A549 (cell line): Measurements from ENCODE around the gene WDR5B.

Source experiments
- BHLHE40 ChIP-seq: IDR thresholded peaks from 2 replicates; pipeline ENCODE4 v1.6.1; 2012; ENCODE audit warnings: low read depth, low read length, inconsistent platforms
- EP300 ChIP-seq, 2 experiments: fragments of >200 bp; sonication (Bioruptor Twin); formaldehyde crosslinking; IDR thresholded peaks; 2 replicates in 1 of 2; 3 replicates in 1 of 2; pipeline ENCODE4 v1.6.1; 2016 to 2017
- HOXA7 ChIP-seq: fragments of 250-450 bp; sonication (Bioruptor Pico); IDR thresholded peaks from 2 replicates; pipeline ENCODE4 v1.5.0; 2020; ENCODE audit warnings: mild to moderate bottlenecking, moderate library complexity
- HOXB5 ChIP-seq: fragments of 250-450 bp; sonication (Bioruptor Pico); IDR thresholded peaks from 2 replicates; pipeline ENCODE4 v1.5.0; 2020; ENCODE audit warnings: mild to moderate bottlenecking, moderate library complexity
- JUNB ChIP-seq: fragments of >200 bp; sonication (Bioruptor Twin); formaldehyde crosslinking; IDR thresholded peaks from 2 replicates; pipeline ENCODE4 v1.6.1; 2016
- POLR2A ChIP-seq: IDR thresholded peaks from 2 replicates; pipeline ENCODE4 v1.6.1; 2012; ENCODE audit warnings: mild to moderate bottlenecking, low read length
- RCOR1 ChIP-seq: fragments of 150-350 bp; IDR thresholded peaks from 2 replicates; pipeline ENCODE4 v1.6.1; 2014; ENCODE audit warnings: antibody characterized with exemption, low read length, low read depth
- ZFP36 ChIP-seq: fragments of 450-650 bp; IDR thresholded peaks from 2 replicates; pipeline ENCODE4 v1.6.1; 2014; ENCODE audit warnings: borderline replicate concordance; ENCODE audit not compliant: partially characterized antibody
- ZSCAN20 ChIP-seq: fragments of 250-450 bp; sonication (Bioruptor Pico); IDR thresholded peaks from 2 replicates; pipeline ENCODE4 v1.8.0; 2022; ENCODE audit warnings: mild to moderate bottlenecking, moderate library complexity
- TF ChIP-seq, protein P1 (sequence below): fragments of >200 bp; sonication (Bioruptor Twin); formaldehyde crosslinking; IDR thresholded peaks from 3 replicates; pipeline ENCODE4 v1.5.1; 2016
- TF ChIP-seq, protein P2 (sequence below): fragments of 200-600 bp; sonication (generic); IDR thresholded peaks from 2 replicates; pipeline ENCODE4 v1.6.1; 2016; ENCODE audit warnings: antibody characterized with exemption, mild to moderate bottlenecking, moderate library complexity
- TF ChIP-seq, protein P3 (sequence below): fragments of >200 bp; sonication (Bioruptor Twin); formaldehyde crosslinking; IDR thresholded peaks from 2 replicates; pipeline ENCODE4 v1.6.1; 2016

DNA sequence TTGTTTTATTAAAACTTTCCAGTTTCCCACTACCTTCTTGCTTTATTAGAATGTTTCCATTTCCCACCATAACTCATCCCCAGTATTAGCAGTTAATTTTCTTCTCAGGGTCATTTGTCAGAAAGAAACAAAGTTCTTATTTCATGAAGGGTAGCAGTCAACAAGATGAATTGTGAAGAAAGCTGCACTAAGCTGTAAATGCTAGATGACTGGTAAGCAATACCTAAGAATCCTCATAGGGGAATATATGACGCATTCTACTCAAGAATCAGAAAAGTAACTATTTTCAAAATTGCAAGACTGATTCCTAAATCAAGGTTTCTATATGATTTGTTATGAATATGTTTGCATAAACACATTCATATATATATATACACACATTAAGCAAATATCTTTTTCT is 48.8 kb upstream of the WDR5B start:
- no peak for TF ChIP-seq POLR2A
- TF ChIP-seq, protein P1, sequence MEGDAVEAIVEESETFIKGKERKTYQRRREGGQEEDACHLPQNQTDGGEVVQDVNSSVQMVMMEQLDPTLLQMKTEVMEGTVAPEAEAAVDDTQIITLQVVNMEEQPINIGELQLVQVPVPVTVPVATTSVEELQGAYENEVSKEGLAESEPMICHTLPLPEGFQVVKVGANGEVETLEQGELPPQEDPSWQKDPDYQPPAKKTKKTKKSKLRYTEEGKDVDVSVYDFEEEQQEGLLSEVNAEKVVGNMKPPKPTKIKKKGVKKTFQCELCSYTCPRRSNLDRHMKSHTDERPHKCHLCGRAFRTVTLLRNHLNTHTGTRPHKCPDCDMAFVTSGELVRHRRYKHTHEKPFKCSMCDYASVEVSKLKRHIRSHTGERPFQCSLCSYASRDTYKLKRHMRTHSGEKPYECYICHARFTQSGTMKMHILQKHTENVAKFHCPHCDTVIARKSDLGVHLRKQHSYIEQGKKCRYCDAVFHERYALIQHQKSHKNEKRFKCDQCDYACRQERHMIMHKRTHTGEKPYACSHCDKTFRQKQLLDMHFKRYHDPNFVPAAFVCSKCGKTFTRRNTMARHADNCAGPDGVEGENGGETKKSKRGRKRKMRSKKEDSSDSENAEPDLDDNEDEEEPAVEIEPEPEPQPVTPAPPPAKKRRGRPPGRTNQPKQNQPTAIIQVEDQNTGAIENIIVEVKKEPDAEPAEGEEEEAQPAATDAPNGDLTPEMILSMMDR: no peak
- no peak for TF ChIP-seq EP300 (IDR thresholded peaks at IDR 0.05)
- no peak for TF ChIP-seq ZFP36
- TF ChIP-seq HOXA7 (CRISPR knock-in tag): no peak
- TF ChIP-seq BHLHE40: no peak
- no peak for TF ChIP-seq HOXB5 (CRISPR knock-in tag)
- TF ChIP-seq, protein P2, sequence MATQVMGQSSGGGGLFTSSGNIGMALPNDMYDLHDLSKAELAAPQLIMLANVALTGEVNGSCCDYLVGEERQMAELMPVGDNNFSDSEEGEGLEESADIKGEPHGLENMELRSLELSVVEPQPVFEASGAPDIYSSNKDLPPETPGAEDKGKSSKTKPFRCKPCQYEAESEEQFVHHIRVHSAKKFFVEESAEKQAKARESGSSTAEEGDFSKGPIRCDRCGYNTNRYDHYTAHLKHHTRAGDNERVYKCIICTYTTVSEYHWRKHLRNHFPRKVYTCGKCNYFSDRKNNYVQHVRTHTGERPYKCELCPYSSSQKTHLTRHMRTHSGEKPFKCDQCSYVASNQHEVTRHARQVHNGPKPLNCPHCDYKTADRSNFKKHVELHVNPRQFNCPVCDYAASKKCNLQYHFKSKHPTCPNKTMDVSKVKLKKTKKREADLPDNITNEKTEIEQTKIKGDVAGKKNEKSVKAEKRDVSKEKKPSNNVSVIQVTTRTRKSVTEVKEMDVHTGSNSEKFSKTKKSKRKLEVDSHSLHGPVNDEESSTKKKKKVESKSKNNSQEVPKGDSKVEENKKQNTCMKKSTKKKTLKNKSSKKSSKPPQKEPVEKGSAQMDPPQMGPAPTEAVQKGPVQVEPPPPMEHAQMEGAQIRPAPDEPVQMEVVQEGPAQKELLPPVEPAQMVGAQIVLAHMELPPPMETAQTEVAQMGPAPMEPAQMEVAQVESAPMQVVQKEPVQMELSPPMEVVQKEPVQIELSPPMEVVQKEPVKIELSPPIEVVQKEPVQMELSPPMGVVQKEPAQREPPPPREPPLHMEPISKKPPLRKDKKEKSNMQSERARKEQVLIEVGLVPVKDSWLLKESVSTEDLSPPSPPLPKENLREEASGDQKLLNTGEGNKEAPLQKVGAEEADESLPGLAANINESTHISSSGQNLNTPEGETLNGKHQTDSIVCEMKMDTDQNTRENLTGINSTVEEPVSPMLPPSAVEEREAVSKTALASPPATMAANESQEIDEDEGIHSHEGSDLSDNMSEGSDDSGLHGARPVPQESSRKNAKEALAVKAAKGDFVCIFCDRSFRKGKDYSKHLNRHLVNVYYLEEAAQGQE: no peak
- TF ChIP-seq JUNB: no peak
- TF ChIP-seq, protein P3, sequence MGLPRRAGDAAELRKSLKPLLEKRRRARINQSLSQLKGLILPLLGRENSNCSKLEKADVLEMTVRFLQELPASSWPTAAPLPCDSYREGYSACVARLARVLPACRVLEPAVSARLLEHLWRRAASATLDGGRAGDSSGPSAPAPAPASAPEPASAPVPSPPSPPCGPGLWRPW: no peak
- no peak for TF ChIP-seq ZSCAN20 (CRISPR knock-in tag)
- no peak for TF ChIP-seq RCOR1
